Measurements from ENCODE around the gene TNK2. TPM values are rescaled to one million over a fixed set of nuclear protein-coding genes. Genes with fewer than 3 reads are reported as not detected.

The TNK2 gene
- total RNA-seq, 5 donors from 2014 or later (not counting 1 experiment from before 2014, with no cell fraction given), result 159 to 198 (median 181) TPM

DNA sequence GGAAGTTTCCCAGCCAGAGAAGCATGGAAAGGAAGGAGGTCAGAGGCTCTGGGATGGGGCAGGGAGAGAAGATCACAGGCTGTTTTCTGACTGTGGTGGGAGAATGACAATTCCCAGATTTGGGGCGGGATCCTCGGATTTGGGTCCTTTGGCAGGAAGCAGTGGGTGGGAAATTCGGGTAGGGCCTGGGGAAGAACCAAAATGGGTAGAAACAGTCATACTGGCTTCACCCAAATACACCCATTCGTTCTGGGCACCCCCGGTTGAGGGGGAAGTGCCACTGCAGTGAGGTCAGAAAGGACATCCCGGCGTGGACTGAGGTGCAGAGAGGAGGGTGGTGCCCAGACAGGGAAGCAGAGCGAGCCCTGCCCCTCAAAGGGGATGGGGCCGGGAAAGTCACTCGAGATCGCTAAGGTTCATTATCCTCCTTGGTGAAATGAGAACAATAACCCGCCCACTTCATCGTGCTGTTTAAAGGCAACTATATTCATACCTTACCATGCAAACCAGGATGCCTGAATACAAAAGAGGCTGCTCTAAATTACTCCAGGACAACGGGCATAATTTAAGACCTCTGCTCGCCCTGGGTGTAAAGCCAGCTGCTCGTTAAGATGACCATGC is 28.8 kb downstream of the TNK2 start:
- H3K27me3 Mint-ChIP-seq, result no peaks in the 10 kb centered on the region
- H3K4me3 Mint-ChIP-seq, result no peak overlapping the region
- no peak for ATAC-seq (replicated peaks in 1 of 4)
- WGBS (ENCODE audit: insufficient coverage), result 92% methylated on average over 11 of the region's 16 CpGs
- peak overlapping the region in 1 of 2 donors; percentile 49 for H3K27ac Mint-ChIP-seq
- no peak for DNase-seq
- H3K9me3 ChIP-seq, result no peaks in the 10 kb centered on the region
- ChIA-PET CTCF (no interaction called here), POLR2A (no interaction called here)
- H3K4me1 ChIP-seq (ENCODE audit: control insufficient read depth in 1 of 2, extremely low read depth in 1 of 2, insufficient read depth in 2 of 2, low read length in 2 of 2), result peaks cover 0 to 18% of the 10 kb centered on the region in 2 experiments
- peaks cover 0 to 7% (median 3%) of the 10 kb centered on the region in 3 donors for H3K4me1 Mint-ChIP-seq
- H3K9me3 Mint-ChIP-seq, result no peaks in the 10 kb centered on the region
- H3K27ac ChIP-seq (ENCODE audit: low read length), result no peak overlapping the region
- H3K36me3 ChIP-seq (ENCODE audit: control insufficient read depth in 2 of 2, extremely low read depth in 1 of 2, insufficient read depth in 1 of 2, low read length in 1 of 2), result peaks cover 36 to 69% of the 10 kb centered on the region in 2 donors
- H3K36me3 Mint-ChIP-seq, result peaks cover 21% of the 10 kb centered on the region
- H3K4me3 ChIP-seq (ENCODE audit: control insufficient read depth in 1 of 2, extremely low read depth in 1 of 2, low read length in 1 of 2), result no peak overlapping the region
- H3K27me3 ChIP-seq (replicated peaks in 1 of 2; ENCODE audit: control insufficient read depth in 2 of 2, extremely low read depth in 1 of 2, insufficient read depth in 2 of 2, low read length in 1 of 2), result no peaks in the 10 kb centered on the region

DNA sequence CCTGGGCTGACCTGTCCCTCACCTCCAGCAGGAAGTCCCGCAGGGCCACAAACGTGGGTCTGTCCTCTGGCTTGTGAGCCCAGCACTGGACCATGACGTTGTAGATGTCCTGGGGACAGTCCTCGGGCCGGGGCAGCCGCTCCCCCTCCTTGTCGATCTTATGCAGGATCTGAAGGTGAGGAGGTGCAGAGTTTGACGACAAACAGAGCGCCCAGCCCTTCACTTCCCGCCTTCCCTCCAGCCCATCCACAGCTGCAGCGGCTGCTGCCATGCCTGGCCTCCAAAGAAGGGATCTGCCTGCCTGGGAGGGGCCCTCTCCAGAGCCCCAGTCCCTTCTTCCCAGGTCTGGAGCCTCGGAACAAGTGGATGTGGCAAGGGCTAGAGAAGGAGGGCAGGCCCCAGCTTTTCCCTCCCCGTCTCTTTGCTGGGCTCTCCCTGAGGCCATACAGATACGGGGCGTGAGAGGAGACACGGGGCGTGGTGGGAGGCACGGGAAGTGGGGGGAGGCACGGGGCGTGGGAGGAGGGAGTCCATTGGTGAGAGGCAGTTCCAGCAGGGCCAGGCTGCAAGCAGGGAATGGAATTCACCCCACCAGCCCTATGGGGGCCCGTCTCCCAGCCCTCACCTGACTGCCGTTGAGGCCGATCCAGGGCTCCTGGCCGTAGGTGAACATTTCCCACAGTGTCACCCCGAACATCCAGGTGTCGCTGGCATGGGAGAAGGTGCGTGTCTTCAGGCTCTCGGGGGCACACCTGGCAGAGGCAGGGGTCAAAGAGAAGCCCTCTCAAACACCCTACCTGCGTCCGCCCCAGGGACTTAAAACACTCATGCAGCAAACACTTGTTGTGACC is 29.7 kb downstream of the TNK2 start:
- Histone ChIP-seq H3K36me3 (ENCODE audit: control insufficient read depth in 2 of 2, extremely low read depth in 1 of 2, insufficient read depth in 1 of 2, low read length in 1 of 2) (peaks cover 35 to 62% of the 10 kb centered on the region in 2 donors), H3K27ac (ENCODE audit: low read length) (no peak overlapping the region), H3K4me1 (ENCODE audit: control insufficient read depth in 1 of 2, extremely low read depth in 1 of 2, insufficient read depth in 2 of 2, low read length in 2 of 2) (peaks cover 0 to 18% of the 10 kb centered on the region in 2 experiments), H3K9me3 (no peaks in the 10 kb centered on the region), H3K4me3 (ENCODE audit: control insufficient read depth in 1 of 2, extremely low read depth in 1 of 2, low read length in 1 of 2) (no peak overlapping the region), H3K27me3 (replicated peaks in 1 of 2; ENCODE audit: control insufficient read depth in 2 of 2, extremely low read depth in 1 of 2, insufficient read depth in 2 of 2, low read length in 1 of 2) (no peaks in the 10 kb centered on the region)
- ATAC-seq (replicated peaks in 1 of 4) (no peak), DNase-seq (no peak)
- no peak overlapping the region for H3K27ac Mint-ChIP-seq
- WGBS (ENCODE audit: insufficient coverage), result 93% methylated on average over 17 of the region's 30 CpGs
- H3K27me3 Mint-ChIP-seq, result no peaks in the 10 kb centered on the region
- H3K4me3 Mint-ChIP-seq, result no peak overlapping the region
- H3K9me3 Mint-ChIP-seq, result no peaks in the 10 kb centered on the region
- CTCF ChIA-PET, result no interaction called here
- H3K36me3 Mint-ChIP-seq, result peaks cover 17% of the 10 kb centered on the region
- POLR2A ChIA-PET, result no interaction called here
- peaks cover 0 to 7% (median 3%) of the 10 kb centered on the region in 3 donors for H3K4me1 Mint-ChIP-seq

DNA sequence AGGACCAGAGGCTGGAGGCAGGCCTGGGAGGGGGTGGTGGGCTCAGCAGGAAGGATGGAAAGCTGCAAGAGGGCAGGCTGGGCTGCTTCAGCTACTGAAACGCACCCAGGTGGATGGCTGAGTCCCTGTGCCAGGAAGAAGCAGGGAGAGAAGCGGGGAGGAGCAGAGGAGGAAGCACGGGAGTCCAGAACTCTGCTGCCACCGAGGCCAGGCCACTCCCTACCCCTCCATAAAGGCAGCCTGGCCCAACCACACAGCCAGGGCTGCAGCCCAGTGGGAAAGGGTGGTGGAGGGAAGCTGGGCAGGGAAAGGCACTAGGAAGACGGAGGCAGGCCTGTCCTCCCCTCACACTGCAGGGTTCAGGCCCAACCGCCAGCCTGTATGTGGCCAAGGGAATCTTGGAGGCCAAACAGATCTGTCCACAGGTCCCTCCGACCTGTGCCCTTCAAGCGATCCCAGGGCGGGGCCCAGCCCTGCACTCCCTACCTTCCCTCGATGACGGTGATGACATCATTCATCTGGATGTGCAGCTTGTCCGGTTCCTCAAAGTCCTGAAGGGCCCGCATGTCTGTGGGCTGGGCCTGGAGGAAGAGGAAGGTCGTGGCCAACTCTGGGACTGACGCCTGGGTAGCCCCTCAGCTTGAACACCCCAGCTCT is 30.5 kb downstream of the TNK2 start:
- peaks cover 0 to 7% (median 3%) of the 10 kb centered on the region in 3 donors for H3K4me1 Mint-ChIP-seq
- WGBS (ENCODE audit: insufficient coverage), result 97% methylated on average over 13 of the region's 15 CpGs
- Histone ChIP-seq H3K4me1 (ENCODE audit: control insufficient read depth in 1 of 2, extremely low read depth in 1 of 2, insufficient read depth in 2 of 2, low read length in 2 of 2) (peaks cover 0 to 18% of the 10 kb centered on the region in 2 experiments), H3K27ac (ENCODE audit: low read length) (no peak overlapping the region), H3K9me3 (no peaks in the 10 kb centered on the region), H3K27me3 (replicated peaks in 1 of 2; ENCODE audit: control insufficient read depth in 2 of 2, extremely low read depth in 1 of 2, insufficient read depth in 2 of 2, low read length in 1 of 2) (no peaks in the 10 kb centered on the region), H3K36me3 (ENCODE audit: control insufficient read depth in 2 of 2, extremely low read depth in 1 of 2, insufficient read depth in 1 of 2, low read length in 1 of 2) (peaks cover 31 to 57% of the 10 kb centered on the region in 2 donors), H3K4me3 (ENCODE audit: control insufficient read depth in 1 of 2, extremely low read depth in 1 of 2, low read length in 1 of 2) (no peak overlapping the region)
- CTCF ChIA-PET, result no interaction called here
- no peaks in the 10 kb centered on the region for H3K27me3 Mint-ChIP-seq
- POLR2A ChIA-PET, result no interaction called here
- H3K27ac Mint-ChIP-seq, result no peak overlapping the region
- peaks cover 13% of the 10 kb centered on the region for H3K36me3 Mint-ChIP-seq
- H3K9me3 Mint-ChIP-seq, result no peaks in the 10 kb centered on the region
- DNase-seq (no peak), ATAC-seq (replicated peaks in 1 of 4) (no peak)
- H3K4me3 Mint-ChIP-seq, result no peak overlapping the region

GRCh38 chr3:195877136-195877715 is 31.1 kb downstream of the TNK2 start:
- H3K36me3 Mint-ChIP-seq, result peaks cover 13% of the 10 kb centered on the region
- ATAC-seq (replicated peaks in 1 of 4) (no peak), DNase-seq (no peak)
- Histone ChIP-seq H3K27me3 (replicated peaks in 1 of 2; ENCODE audit: control insufficient read depth in 2 of 2, extremely low read depth in 1 of 2, insufficient read depth in 2 of 2, low read length in 1 of 2) (no peaks in the 10 kb centered on the region), H3K27ac (ENCODE audit: low read length) (no peak overlapping the region), H3K9me3 (no peaks in the 10 kb centered on the region), H3K4me1 (ENCODE audit: control insufficient read depth in 1 of 2, extremely low read depth in 1 of 2, insufficient read depth in 2 of 2, low read length in 2 of 2) (peaks cover 0 to 18% of the 10 kb centered on the region in 2 experiments), H3K36me3 (ENCODE audit: control insufficient read depth in 2 of 2, extremely low read depth in 1 of 2, insufficient read depth in 1 of 2, low read length in 1 of 2) (peaks cover 32 to 62% of the 10 kb centered on the region in 2 donors), H3K4me3 (ENCODE audit: control insufficient read depth in 1 of 2, extremely low read depth in 1 of 2, low read length in 1 of 2) (no peak overlapping the region)
- no peak overlapping the region for H3K4me3 Mint-ChIP-seq
- POLR2A ChIA-PET, result no interaction called here
- whole genome bisulfite sequencing (ENCODE audit: insufficient coverage), result 90% methylated on average over 6 of the region's 10 CpGs
- CTCF ChIA-PET, result no interaction called here
- no peak overlapping the region for H3K27ac Mint-ChIP-seq
- no peaks in the 10 kb centered on the region for H3K27me3 Mint-ChIP-seq
- peaks cover 0 to 7% (median 3%) of the 10 kb centered on the region in 3 donors for H3K4me1 Mint-ChIP-seq
- no peaks in the 10 kb centered on the region for H3K9me3 Mint-ChIP-seq

DNA sequence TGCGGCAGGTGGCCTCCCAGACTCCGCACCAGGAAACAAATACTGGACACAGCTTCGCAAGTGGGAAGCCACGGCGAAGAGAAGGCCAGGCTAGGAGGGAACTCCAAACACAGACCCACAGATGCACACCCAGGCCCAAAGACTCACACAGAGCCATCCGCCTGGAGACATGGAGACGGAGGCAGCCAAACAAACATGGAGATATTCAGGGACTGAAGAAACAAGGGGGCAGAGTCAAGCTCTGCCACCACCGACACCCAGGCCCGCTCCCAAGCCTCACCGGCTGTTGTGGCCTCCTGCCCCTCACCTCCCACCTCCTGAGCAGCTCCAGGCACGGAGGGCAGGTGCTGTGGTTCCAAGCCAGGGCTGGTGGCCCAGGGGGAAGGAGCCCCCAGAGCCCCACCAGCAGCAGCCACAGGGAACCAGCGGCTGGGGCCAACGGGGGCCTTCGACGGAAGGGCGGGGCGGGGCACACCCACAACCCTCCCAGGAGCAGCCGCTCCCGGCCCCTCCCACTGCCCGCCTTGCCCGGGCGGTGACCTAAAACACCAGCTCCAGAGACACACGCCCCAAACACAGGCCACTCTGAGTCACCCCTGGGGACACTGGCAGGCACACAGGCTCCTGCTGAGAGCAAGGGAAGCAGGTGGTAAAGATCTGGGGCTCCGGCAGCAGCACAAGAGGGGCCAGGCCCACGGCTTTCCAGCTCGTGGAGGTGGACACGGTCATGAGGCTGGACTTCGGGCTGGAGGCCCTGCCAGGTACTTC is 31.9 kb downstream of the TNK2 start:
- no peaks in the 10 kb centered on the region for H3K27me3 ChIP-seq (replicated peaks in 1 of 2; ENCODE audit: control insufficient read depth in 2 of 2, extremely low read depth in 1 of 2, insufficient read depth in 2 of 2, low read length in 1 of 2)
- no peaks in the 10 kb centered on the region for H3K27me3 Mint-ChIP-seq
- peaks cover 13% of the 10 kb centered on the region for H3K36me3 Mint-ChIP-seq
- peaks cover 0 to 7% (median 3%) of the 10 kb centered on the region in 3 donors for H3K4me1 Mint-ChIP-seq
- H3K9me3 Mint-ChIP-seq, result no peaks in the 10 kb centered on the region
- no peak overlapping the region for H3K27ac ChIP-seq (ENCODE audit: low read length)
- H3K36me3 ChIP-seq (ENCODE audit: control insufficient read depth in 2 of 2, extremely low read depth in 1 of 2, insufficient read depth in 1 of 2, low read length in 1 of 2), result peaks cover 32 to 62% of the 10 kb centered on the region in 2 donors
- ATAC-seq (replicated peaks in 1 of 4), result peak in 3 of 4 experiments; percentile 54 to 73 (median 64)
- H3K4me3 ChIP-seq (ENCODE audit: control insufficient read depth in 1 of 2, extremely low read depth in 1 of 2, low read length in 1 of 2), result no peak overlapping the region
- H3K9me3 ChIP-seq, result no peaks in the 10 kb centered on the region
- H3K27ac Mint-ChIP-seq, result peak overlapping the region in 1 of 2 donors; percentile 31
- H3K4me3 Mint-ChIP-seq, result no peak overlapping the region
- ChIA-PET POLR2A (no interaction called here), CTCF (no interaction called here)
- H3K4me1 ChIP-seq (ENCODE audit: control insufficient read depth in 1 of 2, extremely low read depth in 1 of 2, insufficient read depth in 2 of 2, low read length in 2 of 2), result peaks cover 0 to 18% of the 10 kb centered on the region in 2 experiments
- 82% methylated on average over 20 of the region's 28 CpGs for WGBS (ENCODE audit: insufficient coverage)
- peak in 4 of 35 experiments; percentile 5 to 26 (median 18) for DNase-seq

Measured in T-cell (primary cell).